Neural cell (in vitro differentiated cells): Measurements from ENCODE around the gene TCN2.

Experiments
- EP300 ChIP-seq: fragments of 450-650 bp; conservative IDR thresholded peaks from 2 replicates; pipeline ENCODE4 v1.6.1; 2014; ENCODE audit warnings: antibody characterized with exemption, mild to moderate bottlenecking, moderate library complexity; ENCODE audit not compliant: poor library complexity, severe bottlenecking
- POLR2AphosphoS5 ChIP-seq: IDR thresholded peaks from 2 replicates; pipeline ENCODE4 v1.6.1; 2012
- RAD21 ChIP-seq: fragments of 450-650 bp; conservative IDR thresholded peaks from 2 replicates; pipeline ENCODE4 v1.6.1; 2014; ENCODE audit warnings: antibody characterized with exemption, mild to moderate bottlenecking, moderate library complexity
- SMC3 ChIP-seq: fragments of 450-650 bp; conservative IDR thresholded peaks from 2 replicates; pipeline ENCODE4 v1.6.1; 2014; ENCODE audit warnings: antibody characterized with exemption, mild to moderate bottlenecking, moderate library complexity; ENCODE audit not compliant: poor library complexity
- TAF1 ChIP-seq: IDR thresholded peaks from 2 replicates; pipeline ENCODE4 v1.6.1; 2012; ENCODE audit warnings: low read depth
- TF ChIP-seq, protein P1 (sequence below): fragments of 450-650 bp; IDR thresholded peaks from 2 replicates; pipeline ENCODE4 v1.5.1; 2014; ENCODE audit warnings: antibody characterized with exemption, mild to moderate bottlenecking, moderate library complexity; ENCODE audit not compliant: poor library complexity, severe bottlenecking

DNA sequence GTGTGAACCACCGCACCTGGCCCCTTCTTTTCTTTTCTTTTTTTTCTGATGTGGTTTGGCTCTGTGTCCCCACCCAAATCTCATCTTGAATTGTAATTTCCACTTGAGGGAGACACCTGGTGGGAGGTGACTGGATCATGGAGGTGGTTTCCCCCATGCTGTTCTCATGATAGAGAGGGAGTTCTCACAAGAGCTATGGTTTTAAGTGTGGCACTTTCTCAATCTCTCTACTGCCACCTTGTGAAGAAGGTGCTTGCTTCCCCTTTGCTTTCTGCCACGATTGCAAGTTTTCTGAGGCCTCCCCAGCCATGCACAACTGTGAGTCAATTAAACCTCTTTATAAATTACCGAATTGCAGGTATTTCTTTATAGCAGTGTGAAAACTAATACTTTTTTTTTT lies 4.9 kb upstream of the TCN2 start:
- TF ChIP-seq, protein P1, sequence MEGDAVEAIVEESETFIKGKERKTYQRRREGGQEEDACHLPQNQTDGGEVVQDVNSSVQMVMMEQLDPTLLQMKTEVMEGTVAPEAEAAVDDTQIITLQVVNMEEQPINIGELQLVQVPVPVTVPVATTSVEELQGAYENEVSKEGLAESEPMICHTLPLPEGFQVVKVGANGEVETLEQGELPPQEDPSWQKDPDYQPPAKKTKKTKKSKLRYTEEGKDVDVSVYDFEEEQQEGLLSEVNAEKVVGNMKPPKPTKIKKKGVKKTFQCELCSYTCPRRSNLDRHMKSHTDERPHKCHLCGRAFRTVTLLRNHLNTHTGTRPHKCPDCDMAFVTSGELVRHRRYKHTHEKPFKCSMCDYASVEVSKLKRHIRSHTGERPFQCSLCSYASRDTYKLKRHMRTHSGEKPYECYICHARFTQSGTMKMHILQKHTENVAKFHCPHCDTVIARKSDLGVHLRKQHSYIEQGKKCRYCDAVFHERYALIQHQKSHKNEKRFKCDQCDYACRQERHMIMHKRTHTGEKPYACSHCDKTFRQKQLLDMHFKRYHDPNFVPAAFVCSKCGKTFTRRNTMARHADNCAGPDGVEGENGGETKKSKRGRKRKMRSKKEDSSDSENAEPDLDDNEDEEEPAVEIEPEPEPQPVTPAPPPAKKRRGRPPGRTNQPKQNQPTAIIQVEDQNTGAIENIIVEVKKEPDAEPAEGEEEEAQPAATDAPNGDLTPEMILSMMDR, result peak; percentile 24
- TF ChIP-seq SMC3 (no peak), POLR2AphosphoS5 (no peak), EP300 (no peak), TAF1 (no peak), RAD21 (peak; percentile 12)
